ENCODE data around the gene SUCNR1. TPM values are rescaled to one million over a fixed set of nuclear protein-coding genes. Genes with fewer than 3 reads are reported as not detected.
A peak's percentile ranks its signal among the peaks of the same experiment; 100 is the strongest.

Gene SUCNR1
- total and polyA plus RNA-seq, 2 donors (not counting 1 experiment from before 2014, with no cell fraction given): under 0.01 to 0.02 TPM

DNA sequence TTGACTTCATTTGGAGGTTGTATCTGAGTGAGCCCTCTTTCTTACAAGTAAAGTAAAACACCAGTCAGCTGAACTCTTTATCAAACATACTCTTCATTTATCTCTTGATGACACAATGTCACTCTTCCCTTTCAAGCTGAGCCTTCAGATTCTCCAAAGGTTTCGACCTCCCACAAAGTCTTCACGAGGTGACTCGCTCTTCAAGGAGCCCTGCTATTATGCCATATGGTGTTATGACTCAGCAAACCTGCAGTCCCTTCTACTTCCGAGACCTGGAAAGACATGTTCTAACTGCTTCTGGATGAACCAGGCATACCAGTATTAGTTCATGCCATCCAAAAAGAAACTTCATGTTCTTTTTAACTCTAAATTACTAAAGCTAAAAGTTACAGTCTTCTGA lies 36.4 kb upstream of the SUCNR1 start:
- H3K4me2 ChIP-seq (ENCODE audit: extremely low read depth, insufficient read depth, low read length): no peak overlapping the region
- TF ChIP-seq, protein P1, sequence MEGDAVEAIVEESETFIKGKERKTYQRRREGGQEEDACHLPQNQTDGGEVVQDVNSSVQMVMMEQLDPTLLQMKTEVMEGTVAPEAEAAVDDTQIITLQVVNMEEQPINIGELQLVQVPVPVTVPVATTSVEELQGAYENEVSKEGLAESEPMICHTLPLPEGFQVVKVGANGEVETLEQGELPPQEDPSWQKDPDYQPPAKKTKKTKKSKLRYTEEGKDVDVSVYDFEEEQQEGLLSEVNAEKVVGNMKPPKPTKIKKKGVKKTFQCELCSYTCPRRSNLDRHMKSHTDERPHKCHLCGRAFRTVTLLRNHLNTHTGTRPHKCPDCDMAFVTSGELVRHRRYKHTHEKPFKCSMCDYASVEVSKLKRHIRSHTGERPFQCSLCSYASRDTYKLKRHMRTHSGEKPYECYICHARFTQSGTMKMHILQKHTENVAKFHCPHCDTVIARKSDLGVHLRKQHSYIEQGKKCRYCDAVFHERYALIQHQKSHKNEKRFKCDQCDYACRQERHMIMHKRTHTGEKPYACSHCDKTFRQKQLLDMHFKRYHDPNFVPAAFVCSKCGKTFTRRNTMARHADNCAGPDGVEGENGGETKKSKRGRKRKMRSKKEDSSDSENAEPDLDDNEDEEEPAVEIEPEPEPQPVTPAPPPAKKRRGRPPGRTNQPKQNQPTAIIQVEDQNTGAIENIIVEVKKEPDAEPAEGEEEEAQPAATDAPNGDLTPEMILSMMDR (conservative IDR thresholded peaks at IDR 0.05 in 1 of 2, IDR thresholded peaks at IDR 0.05 in 1 of 2; ENCODE audit: low read depth in 1 of 2, low read length in 2 of 2): no peak
- no peak for TF ChIP-seq EZH2 (IDR thresholded peaks at IDR 0.05; ENCODE audit: low read length, missing control alignments)
- no peaks in the 10 kb centered on the region for H3K36me3 ChIP-seq (ENCODE audit: control insufficient read depth, insufficient read depth, low read length)
- no peak overlapping the region for H2AFZ ChIP-seq (ENCODE audit: low read length)
- no peaks in the 10 kb centered on the region for H4K20me1 ChIP-seq (ENCODE audit: control insufficient read depth, extremely low read depth, insufficient read depth, low read length)
- peak; percentile 55 to 85 for DNase-seq (ENCODE audit: low read depth in 2 of 2)
- H3K9ac ChIP-seq (ENCODE audit: insufficient read depth, low read length): no peak overlapping the region
- H3K79me2 ChIP-seq (ENCODE audit: control insufficient read depth, insufficient read depth, low read length): no peaks in the 10 kb centered on the region
- no peak overlapping the region for H3K4me3 ChIP-seq (replicated peaks in 1 of 4; ENCODE audit: control extremely low read depth in 1 of 4, insufficient read depth in 1 of 4, low read depth in 3 of 4, low read length in 4 of 4)
- H3K27ac ChIP-seq (ENCODE audit: insufficient read depth, low read length): peak overlapping the region; percentile 25
- H3K9me3 ChIP-seq (ENCODE audit: control insufficient read depth, insufficient read depth, low read depth, low read length): no peaks in the 10 kb centered on the region
- no peaks in the 10 kb centered on the region for H3K27me3 ChIP-seq (ENCODE audit: control insufficient read depth, insufficient read depth, low read length)
- peaks cover 14% of the 10 kb centered on the region for H3K4me1 ChIP-seq (ENCODE audit: control insufficient read depth, extremely low read depth, insufficient read depth, low read length)

GRCh38 chr3:151838574-151839312 lies 34.7 kb upstream of the SUCNR1 start:
- DNase-seq (ENCODE audit: low read depth in 2 of 2): peak; percentile 80 to 90
- H3K9me3 ChIP-seq (ENCODE audit: control insufficient read depth, insufficient read depth, low read depth, low read length): no peaks in the 10 kb centered on the region
- H3K9ac ChIP-seq (ENCODE audit: insufficient read depth, low read length): no peak overlapping the region
- no peak overlapping the region for H2AFZ ChIP-seq (ENCODE audit: low read length)
- no peak overlapping the region for H3K27ac ChIP-seq (ENCODE audit: insufficient read depth, low read length)
- no peaks in the 10 kb centered on the region for H3K36me3 ChIP-seq (ENCODE audit: control insufficient read depth, insufficient read depth, low read length)
- H3K79me2 ChIP-seq (ENCODE audit: control insufficient read depth, insufficient read depth, low read length): no peaks in the 10 kb centered on the region
- H3K4me1 ChIP-seq (ENCODE audit: control insufficient read depth, extremely low read depth, insufficient read depth, low read length): peaks cover 14% of the 10 kb centered on the region
- peak overlapping the region; percentile 62 for H3K4me2 ChIP-seq (ENCODE audit: extremely low read depth, insufficient read depth, low read length)
- TF ChIP-seq, protein P1 (conservative IDR thresholded peaks at IDR 0.05 in 1 of 2, IDR thresholded peaks at IDR 0.05 in 1 of 2; ENCODE audit: low read depth in 1 of 2, low read length in 2 of 2): peak; percentile 70 to 82
- no peak for TF ChIP-seq EZH2 (IDR thresholded peaks at IDR 0.05; ENCODE audit: low read length, missing control alignments)
- H3K27me3 ChIP-seq (ENCODE audit: control insufficient read depth, insufficient read depth, low read length): no peaks in the 10 kb centered on the region
- H3K4me3 ChIP-seq (replicated peaks in 1 of 4; ENCODE audit: control extremely low read depth in 1 of 4, insufficient read depth in 1 of 4, low read depth in 3 of 4, low read length in 4 of 4): peak overlapping the region in 1 of 4 experiments; percentile 20
- H4K20me1 ChIP-seq (ENCODE audit: control insufficient read depth, extremely low read depth, insufficient read depth, low read length): no peaks in the 10 kb centered on the region

DNA sequence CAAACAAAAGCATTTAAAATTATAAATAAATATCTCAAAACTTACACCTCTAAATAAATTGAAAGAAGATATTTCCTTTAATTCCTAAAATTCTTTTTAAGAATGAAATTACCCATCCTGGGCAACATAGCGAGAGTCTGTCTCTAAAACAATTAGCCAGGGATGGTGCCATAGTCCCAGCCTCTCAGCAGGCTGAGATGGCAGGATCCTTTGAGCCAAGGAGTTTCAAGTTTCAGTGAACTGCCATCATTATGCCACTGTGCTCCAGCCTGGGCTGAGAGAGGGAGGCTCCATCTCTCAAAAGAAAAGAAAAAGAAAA lies 34.2 kb upstream of the SUCNR1 start:
- no peaks in the 10 kb centered on the region for H3K9me3 ChIP-seq (ENCODE audit: control insufficient read depth, insufficient read depth, low read depth, low read length)
- H4K20me1 ChIP-seq (ENCODE audit: control insufficient read depth, extremely low read depth, insufficient read depth, low read length): no peaks in the 10 kb centered on the region
- no peaks in the 10 kb centered on the region for H3K79me2 ChIP-seq (ENCODE audit: control insufficient read depth, insufficient read depth, low read length)
- peaks cover 14% of the 10 kb centered on the region for H3K4me1 ChIP-seq (ENCODE audit: control insufficient read depth, extremely low read depth, insufficient read depth, low read length)
- no peak for TF ChIP-seq EZH2 (IDR thresholded peaks at IDR 0.05; ENCODE audit: low read length, missing control alignments)
- TF ChIP-seq, protein P1 (conservative IDR thresholded peaks at IDR 0.05 in 1 of 2, IDR thresholded peaks at IDR 0.05 in 1 of 2; ENCODE audit: low read depth in 1 of 2, low read length in 2 of 2): no peak
- H3K27me3 ChIP-seq (ENCODE audit: control insufficient read depth, insufficient read depth, low read length): no peaks in the 10 kb centered on the region
- H3K36me3 ChIP-seq (ENCODE audit: control insufficient read depth, insufficient read depth, low read length): no peaks in the 10 kb centered on the region
- no peak overlapping the region for H2AFZ ChIP-seq (ENCODE audit: low read length)
- no peak for DNase-seq (ENCODE audit: low read depth in 2 of 2)
- no peak overlapping the region for H3K9ac ChIP-seq (ENCODE audit: insufficient read depth, low read length)
- no peak overlapping the region for H3K27ac ChIP-seq (ENCODE audit: insufficient read depth, low read length)
- H3K4me3 ChIP-seq (replicated peaks in 1 of 4; ENCODE audit: control extremely low read depth in 1 of 4, insufficient read depth in 1 of 4, low read depth in 3 of 4, low read length in 4 of 4): no peak overlapping the region
- H3K4me2 ChIP-seq (ENCODE audit: extremely low read depth, insufficient read depth, low read length): no peak overlapping the region

Data from fibroblast of lung (primary cell).